Activated CD8-positive, alpha-beta T cell treated with anti-CD3 and anti-CD28 coated beads, Interleukin-2, amount 10 ng/mL, durations not matched to agents 7 days and 5 days (primary cell): ENCODE results near the gene ZNF37A. TPM values are rescaled to one million over a fixed set of nuclear protein-coding genes. Genes with fewer than 3 reads are reported as not detected.

Experiments
- ATAC-seq: fragments of 150-1000 bp; cut with Tn5 transposase; one replicate; pipeline ENCODE4 v1.10.0; 2021; ENCODE audit warnings: moderate library complexity
- CTCF ChIA-PET: fragments of 350-600 bp; sonication (Branson Sonifier 250); formaldehyde crosslinking; loops from one replicate; lab custom pipeline; 2021; ENCODE audit warnings: antibody characterized with exemption; lab: Charles Lee
- POLR2A ChIA-PET: fragments of 350-600 bp; sonication (Branson Sonifier 250); formaldehyde crosslinking; loops from one replicate; lab custom pipeline; 2021; ENCODE audit warnings: antibody characterized with exemption; lab: Charles Lee
- DNase-seq: peaks from one replicate; pipeline ENCODE4 v3.0.0-alpha.2; 2020
- H3K27ac Mint-ChIP-seq: one replicate; pipeline ENCODE4 v1.8.0; 2021; ENCODE audit warnings: mild to moderate bottlenecking, mixed read lengths
- H3K27me3 Mint-ChIP-seq: one replicate; pipeline ENCODE4 v1.8.0; 2021; ENCODE audit warnings: low read depth, mixed read lengths
- H3K36me3 Mint-ChIP-seq: one replicate; pipeline ENCODE4 v1.8.0; 2021; ENCODE audit warnings: low read depth, mixed read lengths
- H3K4me1 Mint-ChIP-seq: one replicate; pipeline ENCODE4 v1.8.0; 2021; ENCODE audit warnings: low read depth, mixed read lengths
- H3K4me3 Mint-ChIP-seq: one replicate; pipeline ENCODE4 v1.8.0; 2021; ENCODE audit warnings: mild to moderate bottlenecking, mixed read lengths
- H3K9me3 Mint-ChIP-seq: one replicate; pipeline ENCODE4 v1.8.0; 2022; ENCODE audit warnings: mixed read lengths; ENCODE audit not compliant: insufficient read depth
- total RNA-seq, 2 experiments: library from RNA; stranded (reverse); gene quantifications; one replicate each; pipeline ENCODE4 v1.2.3, GENCODE V29; 2021

ZNF37A gene
- total RNA-seq, 2 experiments from 2014 or later, result 17.5 to 17.8 TPM

GRCh38 chr10:38156416-38157269 is 62.5 kb downstream of the ZNF37A start:
- DNase-seq (no peak), ATAC-seq (no peak)
- ChIA-PET CTCF (no interaction called here), POLR2A (no interaction called here)
- Mint-ChIP-seq H3K4me3 (no peak overlapping the region), H3K27me3 (no peaks in the 10 kb centered on the region), H3K4me1 (no peaks in the 10 kb centered on the region), H3K27ac (no peak overlapping the region), H3K9me3 (peaks cover 29% of the 10 kb centered on the region), H3K36me3 (no peaks in the 10 kb centered on the region)

GRCh38 chr10:38157270-38157685 is 63.1 kb downstream of the ZNF37A start:
- ATAC-seq (no peak), DNase-seq (no peak)
- Mint-ChIP-seq H3K27ac (no peak overlapping the region), H3K9me3 (peaks cover 34% of the 10 kb centered on the region), H3K4me1 (no peaks in the 10 kb centered on the region), H3K4me3 (no peak overlapping the region), H3K27me3 (no peaks in the 10 kb centered on the region), H3K36me3 (no peaks in the 10 kb centered on the region)
- ChIA-PET POLR2A (no interaction called here), CTCF (no interaction called here)

GRCh38 chr10:38159004-38159403 is 64.9 kb downstream of the ZNF37A start:
- no peak for ATAC-seq
- Mint-ChIP-seq H3K36me3 (no peaks in the 10 kb centered on the region), H3K4me1 (no peaks in the 10 kb centered on the region), H3K27me3 (no peaks in the 10 kb centered on the region), H3K9me3 (peaks cover 34% of the 10 kb centered on the region), H3K4me3 (no peak overlapping the region), H3K27ac (no peak overlapping the region)
- DNase-seq, result no peak
- ChIA-PET POLR2A (no interaction called here), CTCF (no interaction called here)

- no peaks in the 10 kb centered on the region for H3K36me3 Mint-ChIP-seq
- ChIA-PET CTCF (no interaction called here), POLR2A (no interaction called here)
- no peak overlapping the region for H3K4me3 Mint-ChIP-seq
- DNase-seq (no peak), ATAC-seq (no peak)
- H3K9me3 Mint-ChIP-seq, result peaks cover 29% of the 10 kb centered on the region
- no peaks in the 10 kb centered on the region for H3K4me1 Mint-ChIP-seq
- no peak overlapping the region for H3K27ac Mint-ChIP-seq
- H3K27me3 Mint-ChIP-seq, result no peaks in the 10 kb centered on the region
Observed at GRCh38 chr10:38163617-38164016, 69.5 kb downstream of the ZNF37A start.

- H3K27me3 Mint-ChIP-seq, result no peaks in the 10 kb centered on the region
Observed at GRCh38 chr10:38174336-38174735, 80.2 kb downstream of the ZNF37A start.

GRCh38 chr10:38184477-38184876 is 90.3 kb downstream of the ZNF37A start:
- Mint-ChIP-seq H3K4me1 (no peaks in the 10 kb centered on the region), H3K4me3 (no peak overlapping the region), H3K27me3 (no peaks in the 10 kb centered on the region), H3K36me3 (no peaks in the 10 kb centered on the region), H3K9me3 (no peaks in the 10 kb centered on the region), H3K27ac (no peak overlapping the region)
- no peak for ATAC-seq
- ChIA-PET CTCF (no interaction called here), POLR2A (no interaction called here)
- DNase-seq, result no peak

More at GRCh38 chr10:38174336-38174735, 80.2 kb downstream of the ZNF37A start:
- Mint-ChIP-seq H3K36me3 (no peaks in the 10 kb centered on the region), H3K27ac (no peak overlapping the region), H3K9me3 (no peaks in the 10 kb centered on the region), H3K4me3 (no peak overlapping the region), H3K4me1 (no peaks in the 10 kb centered on the region)
- DNase-seq (no peak), ATAC-seq (no peak)
- CTCF ChIA-PET, result no interaction called here
- POLR2A ChIA-PET, result no interaction called here

Other genes with a start within 250 kb of the ZNF37A start
- gene ZNF248, start 236.7 kb upstream of the ZNF37A start, total RNA-seq, result 1 to 10 TPM; 6.9 to 7.4 TPM
- 1 to 10 TPM; 4.4 to 5.0 TPM for gene ZNF25, start 117.7 kb upstream of the ZNF37A start, total RNA-seq
- 10 to 100 TPM; 26.1 to 26.6 TPM for gene ZNF33A, start 83.7 kb upstream of the ZNF37A start, total RNA-seq